Activated CD8-positive, alpha-beta memory T cell treated with anti-CD3 and anti-CD28 coated beads for 36 hours (primary cell): ENCODE results near the gene SLC29A2. TPM values are rescaled to one million over a fixed set of nuclear protein-coding genes. Genes with fewer than 3 reads are reported as not detected.
"Not testable (repeated sequence)": the region's sequence is repeated elsewhere in the genome, so short reads cannot be mapped to it uniquely, and the experiment has no call there.

ENCODE experiments used
- CTCF ChIA-PET: fragments of 350-600 bp; sonication (Branson Sonifier 250); formaldehyde crosslinking; loops from one replicate; lab custom pipeline; 2021; ENCODE audit warnings: antibody characterized with exemption; lab: Charles Lee
- POLR2A ChIA-PET: fragments of 350-600 bp; sonication (Branson Sonifier 250); formaldehyde crosslinking; loops from one replicate; lab custom pipeline; 2021; ENCODE audit warnings: antibody characterized with exemption; lab: Charles Lee
- total RNA-seq, 2 experiments: library from RNA; stranded (reverse); gene quantifications; one replicate each; pipeline ENCODE4 v1.2.3, GENCODE V29; 2021

Gene SLC29A2
- total RNA-seq, 2 experiments from 2014 or later = 12.1 to 13.0 TPM

GRCh38 chr11:66329165-66329673 is 42.3 kb downstream of the SLC29A2 start:
- ChIA-PET CTCF (interaction anchor here (0.7 to 8.5 kb wide), 5 partner anchors 14 to 209 kb away, joined by 3 to 111 read pairs (median 5); partner anchors contain the start of genes BRMS1 and CD248), POLR2A (interaction anchor here (0.7 kb wide), 1 partner anchor 12 kb away, joined by 3 read pairs; no protein-coding TSS in a partner anchor)

DNA sequence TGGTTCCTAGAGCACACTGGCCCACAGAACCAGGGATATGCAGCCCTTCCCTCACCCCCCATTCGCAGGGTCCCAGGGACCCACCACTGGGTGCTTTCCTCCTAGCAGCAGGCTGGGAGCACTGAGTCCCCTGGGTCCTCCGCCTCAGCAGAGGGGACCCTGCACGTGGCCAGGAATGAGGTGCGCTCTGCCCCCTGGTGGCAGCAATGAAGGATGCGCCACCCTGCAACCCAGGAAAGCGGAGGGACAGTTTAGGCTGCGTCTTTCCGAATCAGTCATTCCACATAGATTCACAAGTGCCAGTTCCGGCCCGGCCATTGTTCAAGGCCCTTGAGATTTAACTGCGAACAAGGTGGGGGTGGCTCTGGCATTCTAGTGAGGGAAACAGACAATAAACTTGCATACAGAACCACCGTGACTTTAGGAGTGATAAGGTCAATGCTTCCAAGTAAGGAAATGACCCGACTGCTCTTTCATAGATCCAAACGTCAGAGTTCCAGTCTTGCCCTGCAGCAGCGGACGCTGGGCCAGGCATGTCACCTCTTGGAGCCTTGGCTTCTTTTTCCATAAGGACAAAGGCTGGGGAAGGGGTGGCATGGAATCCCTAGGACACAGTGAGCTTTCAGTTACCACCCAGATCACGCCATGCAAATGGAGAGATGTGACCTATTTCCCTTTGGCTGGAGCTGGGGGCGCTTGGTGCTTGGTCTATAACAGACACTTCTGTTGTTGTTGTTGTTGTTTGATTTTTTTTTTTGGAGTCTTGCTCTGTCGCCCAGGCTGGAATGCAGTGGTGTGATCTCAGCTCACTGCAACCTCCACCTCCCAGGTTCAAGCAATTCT is 43.0 kb downstream of the SLC29A2 start:
- POLR2A ChIA-PET = interaction anchor here (0.7 kb wide), 1 partner anchor 11 kb away, joined by 3 read pairs; no protein-coding TSS in a partner anchor
- CTCF ChIA-PET = interaction anchor here (0.9 to 8.5 kb wide), 4 partner anchors 13 to 79 kb away, joined by 4 to 111 read pairs (median 5); partner anchors contain the start of genes BRMS1 and CD248

DNA sequence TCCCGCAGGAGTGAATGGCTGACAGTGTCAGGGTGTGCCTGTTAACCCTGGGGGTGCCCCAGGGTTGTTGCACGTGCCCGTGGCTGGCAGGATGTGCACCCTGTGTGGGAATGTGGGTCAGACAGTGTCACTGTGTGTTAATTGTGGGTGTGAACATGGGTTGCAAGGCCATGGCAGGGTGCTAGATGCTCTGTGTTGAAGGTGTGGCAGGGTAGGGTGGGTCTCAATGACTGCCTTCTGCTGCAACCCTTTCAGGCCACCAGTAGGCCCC is 43.6 kb downstream of the SLC29A2 start:
- ChIA-PET POLR2A (no interaction called here), CTCF (no interaction called here)

DNA sequence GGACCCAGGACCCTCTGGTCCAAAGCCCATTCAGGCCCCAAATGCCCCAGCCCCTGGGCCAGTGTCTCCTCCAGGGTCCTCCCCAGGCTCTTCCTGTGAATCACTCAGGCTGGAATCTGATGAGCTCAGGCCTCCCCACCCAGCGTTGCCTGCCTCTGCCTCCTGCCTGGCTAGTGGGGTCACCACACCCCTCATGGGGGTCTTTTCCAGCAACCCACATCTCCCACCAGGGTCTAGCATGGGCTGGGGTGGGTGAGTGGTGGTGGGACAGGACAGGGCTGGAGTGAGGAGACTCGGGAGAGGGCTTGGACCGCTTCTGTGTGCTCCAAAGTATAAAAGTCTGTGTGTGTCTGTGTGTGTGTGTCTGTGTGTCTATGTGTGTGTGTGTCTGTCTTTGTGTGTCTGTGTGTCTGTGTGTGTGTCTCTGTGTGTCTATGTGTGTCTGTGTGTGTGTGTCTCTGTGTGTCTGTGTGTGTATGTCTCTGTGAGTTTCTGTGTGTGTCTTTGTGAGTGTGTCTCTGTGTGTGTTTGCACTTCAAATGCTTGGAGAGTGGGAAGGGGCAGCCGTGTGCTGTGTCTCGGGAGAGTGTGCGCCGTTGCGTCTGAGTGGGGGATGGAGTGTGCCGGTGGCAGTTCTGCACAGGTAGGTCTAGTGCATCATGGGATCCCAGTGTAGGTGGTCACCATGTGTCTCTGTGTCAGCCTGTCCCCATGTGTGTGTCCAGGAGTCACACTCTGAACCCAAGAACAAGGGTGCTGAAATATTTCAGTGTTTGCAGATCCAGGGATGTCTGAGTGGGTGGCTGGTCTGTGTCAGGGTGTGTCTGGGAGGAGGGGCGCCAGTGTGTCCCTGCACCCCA is 44.2 kb downstream of the SLC29A2 start:
- POLR2A ChIA-PET = no interaction called here
- CTCF ChIA-PET = interaction anchor here (1.0 to 1.6 kb wide), 4 partner anchors 8 to 16 kb away, joined by 3 to 11 read pairs (median 4); no protein-coding TSS in a partner anchor

GRCh38 chr11:66326261-66327111 is 45.1 kb downstream of the SLC29A2 start:
- CTCF ChIA-PET = interaction anchor here (0.6 to 1.6 kb wide), 5 partner anchors 8 to 103 kb away, joined by 3 to 11 read pairs (median 4); no protein-coding TSS in a partner anchor
- POLR2A ChIA-PET = interaction anchor here (0.7 kb wide), 1 partner anchor 9 kb away, joined by 3 read pairs; no protein-coding TSS in a partner anchor

DNA sequence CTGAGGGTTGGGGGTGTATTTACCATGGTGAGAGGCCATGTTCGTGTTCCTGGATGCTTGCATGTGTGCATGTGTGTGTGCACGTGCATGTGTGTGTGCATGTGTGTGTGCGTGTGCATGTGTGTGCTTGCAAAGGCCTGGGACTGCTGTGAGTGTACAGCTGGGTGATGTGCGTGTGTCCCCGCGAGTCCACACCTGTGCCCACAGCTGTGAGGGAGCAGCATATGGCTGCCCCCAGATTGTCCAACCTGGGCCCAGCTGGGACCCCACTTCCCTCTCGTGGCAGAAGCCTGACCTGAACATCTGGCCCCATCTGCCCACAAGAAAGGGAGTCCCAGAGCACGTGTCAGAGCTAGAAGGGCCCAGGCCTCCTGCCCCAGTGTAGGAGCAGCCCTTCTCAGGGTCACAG is 46.3 kb downstream of the SLC29A2 start:
- ChIA-PET POLR2A (interaction anchor here (1.1 kb wide), 1 partner anchor 12 kb away, joined by 5 read pairs; no protein-coding TSS in a partner anchor), CTCF (interaction anchor here (0.6 to 1.8 kb wide), 3 partner anchors 8 to 46 kb away, joined by 3 to 5 read pairs (median 5); partner anchors contain the start of gene CD248)

DNA sequence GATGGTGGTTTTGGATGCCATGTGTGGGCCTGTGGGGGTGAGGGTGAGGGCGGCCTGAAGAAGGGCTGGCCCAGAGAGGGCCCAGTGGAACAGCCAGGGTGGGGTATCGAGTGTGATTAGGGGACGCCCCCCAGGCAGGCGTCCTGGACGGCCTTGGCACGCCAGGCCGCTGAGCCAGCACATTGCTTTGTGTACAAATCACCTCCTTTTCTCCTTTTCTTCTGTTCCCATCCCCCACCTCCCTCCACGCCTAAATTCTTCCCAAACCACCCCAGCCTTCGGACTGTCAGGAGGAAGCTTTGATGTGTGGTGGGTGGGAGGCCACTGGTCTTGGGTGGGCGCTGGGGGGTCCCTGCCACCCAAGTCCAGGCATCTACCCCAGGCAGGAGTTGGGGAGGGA is 46.9 kb downstream of the SLC29A2 start:
- ChIA-PET CTCF (interaction anchor here (0.7 to 1.8 kb wide), 2 partner anchors 7 to 12 kb away, joined by 3 to 5 read pairs; partner anchors contain the start of gene CD248), POLR2A (interaction anchor here (1.1 kb wide), 1 partner anchor 12 kb away, joined by 5 read pairs; no protein-coding TSS in a partner anchor)

- ChIA-PET POLR2A (no interaction called here), CTCF (no interaction called here)
Observed at GRCh38 chr11:66323684-66324083, 47.9 kb downstream of the SLC29A2 start.

- CTCF ChIA-PET = no interaction called here
- POLR2A ChIA-PET = interaction anchor here (1.3 kb wide), 1 partner anchor 11 kb away, joined by 3 read pairs; no protein-coding TSS in a partner anchor
Observed at GRCh38 chr11:66322732-66323427, 48.7 kb downstream of the SLC29A2 start.

- CTCF ChIA-PET = interaction anchor here (1.2 kb wide), 1 partner anchor 9 kb away, joined by 5 read pairs; no protein-coding TSS in a partner anchor
- POLR2A ChIA-PET = no interaction called here
Observed at GRCh38 chr11:66321606-66322005, 50.0 kb downstream of the SLC29A2 start.

- CTCF ChIA-PET, POLR2A ChIA-PET: not testable (repeated sequence)
Observed at GRCh38 chr11:66320748-66321147, 50.8 kb downstream of the SLC29A2 start.

- POLR2A ChIA-PET = not testable (repeated sequence)
Observed at GRCh38 chr11:66320289-66320688, 51.3 kb downstream of the SLC29A2 start.

GRCh38 chr11:66318600-66318970 is 53.0 kb downstream of the SLC29A2 start:
- CTCF ChIA-PET = interaction anchor here (0.7 to 8.1 kb wide), 4 partner anchors 8 to 121 kb away, joined by 3 to 111 read pairs (median 6); partner anchors contain the start of genes MRPL11 and RIN1
- POLR2A ChIA-PET = interaction anchor here (1.8 to 2.1 kb wide), 2 partner anchors 27 to 30 kb away, joined by 6 to 9 read pairs; partner anchors contain the start of genes BRMS1 and YIF1A

More at GRCh38 chr11:66320289-66320688, 51.3 kb downstream of the SLC29A2 start:
- CTCF ChIA-PET = not testable (repeated sequence)

GRCh38 chr11:66317723-66318599 is 53.6 kb downstream of the SLC29A2 start:
- CTCF ChIA-PET = interaction anchor here (0.6 to 8.1 kb wide), 7 partner anchors 7 to 121 kb away, joined by 3 to 111 read pairs (median 4); partner anchors contain the start of genes MRPL11 and RIN1
- POLR2A ChIA-PET = interaction anchor here (0.6 to 2.1 kb wide), 7 partner anchors 8 to 228 kb away, joined by 3 to 9 read pairs (median 6); partner anchors contain the start of genes ACTN3, BRMS1 and YIF1A

- POLR2A ChIA-PET = interaction anchor here (0.6 to 2.1 kb wide), 8 partner anchors 9 to 229 kb away, joined by 3 to 9 read pairs (median 4); partner anchors contain the start of genes ACTN3, BRMS1 and YIF1A
- CTCF ChIA-PET = interaction anchor here (0.6 to 8.1 kb wide), 5 partner anchors 8 to 122 kb away, joined by 3 to 111 read pairs (median 6); partner anchors contain the start of genes MRPL11 and RIN1
Observed at GRCh38 chr11:66317322-66317722, 54.2 kb downstream of the SLC29A2 start.
